Measurements from ENCODE around the gene GLIS1.

DNA sequence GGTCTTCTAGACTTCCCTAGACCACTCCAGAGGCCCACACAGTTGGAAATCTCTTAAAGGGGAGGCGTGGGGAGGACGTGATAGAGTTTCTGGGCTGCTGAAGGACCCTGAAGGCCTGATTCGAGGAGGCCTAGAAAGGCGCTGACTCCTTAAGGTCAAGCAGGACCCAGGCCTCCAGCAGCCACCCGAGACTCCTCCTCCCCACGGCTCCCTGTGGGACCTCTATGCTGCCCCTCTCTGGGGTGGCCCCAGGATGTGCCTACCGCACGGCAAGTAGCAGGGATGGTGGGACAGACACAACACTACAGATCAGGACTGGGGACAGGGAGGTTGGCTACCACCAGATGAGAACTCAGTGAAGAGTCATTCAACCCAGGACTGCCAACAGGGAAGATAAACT, 77.5 kb downstream of the GLIS1 start:
- TF ChIP-seq, protein P1, sequence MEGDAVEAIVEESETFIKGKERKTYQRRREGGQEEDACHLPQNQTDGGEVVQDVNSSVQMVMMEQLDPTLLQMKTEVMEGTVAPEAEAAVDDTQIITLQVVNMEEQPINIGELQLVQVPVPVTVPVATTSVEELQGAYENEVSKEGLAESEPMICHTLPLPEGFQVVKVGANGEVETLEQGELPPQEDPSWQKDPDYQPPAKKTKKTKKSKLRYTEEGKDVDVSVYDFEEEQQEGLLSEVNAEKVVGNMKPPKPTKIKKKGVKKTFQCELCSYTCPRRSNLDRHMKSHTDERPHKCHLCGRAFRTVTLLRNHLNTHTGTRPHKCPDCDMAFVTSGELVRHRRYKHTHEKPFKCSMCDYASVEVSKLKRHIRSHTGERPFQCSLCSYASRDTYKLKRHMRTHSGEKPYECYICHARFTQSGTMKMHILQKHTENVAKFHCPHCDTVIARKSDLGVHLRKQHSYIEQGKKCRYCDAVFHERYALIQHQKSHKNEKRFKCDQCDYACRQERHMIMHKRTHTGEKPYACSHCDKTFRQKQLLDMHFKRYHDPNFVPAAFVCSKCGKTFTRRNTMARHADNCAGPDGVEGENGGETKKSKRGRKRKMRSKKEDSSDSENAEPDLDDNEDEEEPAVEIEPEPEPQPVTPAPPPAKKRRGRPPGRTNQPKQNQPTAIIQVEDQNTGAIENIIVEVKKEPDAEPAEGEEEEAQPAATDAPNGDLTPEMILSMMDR (IDR thresholded peaks at IDR 0.05; ENCODE audit: poor library complexity), result no peak
- no peak for TF ChIP-seq EZH2 (IDR thresholded peaks at IDR 0.05; ENCODE audit: borderline replicate concordance)
- no peak for TF ChIP-seq EZH2phosphoT487 (IDR thresholded peaks at IDR 0.05; ENCODE audit: low read depth, severe bottlenecking, unreplicated experiment)
